Hippocampal formation (tissue), 2 donors: Measurements from ENCODE around the gene FAM168A.
"Not testable (repeated sequence)": the region's sequence is repeated elsewhere in the genome, so short reads cannot be mapped to it uniquely, and the experiment has no call there.

Experiments
- DNase-seq, 2 donors: peaks; one replicate each; lab custom pipeline; 2025; lab: John Stamatoyannopoulos, UW

The FAM168A gene

GRCh38 chr11:73519266-73519665 is 78.6 kb downstream of the FAM168A start:
- no peak for DNase-seq

GRCh38 chr11:73518195-73518594 is 79.7 kb downstream of the FAM168A start:
- no peak for DNase-seq

- no peak for DNase-seq
Measured at GRCh38 chr11:73516080-73516479, 81.8 kb downstream of the FAM168A start.

GRCh38 chr11:73513707-73514106 is 84.2 kb downstream of the FAM168A start:
- no peak for DNase-seq

DNA sequence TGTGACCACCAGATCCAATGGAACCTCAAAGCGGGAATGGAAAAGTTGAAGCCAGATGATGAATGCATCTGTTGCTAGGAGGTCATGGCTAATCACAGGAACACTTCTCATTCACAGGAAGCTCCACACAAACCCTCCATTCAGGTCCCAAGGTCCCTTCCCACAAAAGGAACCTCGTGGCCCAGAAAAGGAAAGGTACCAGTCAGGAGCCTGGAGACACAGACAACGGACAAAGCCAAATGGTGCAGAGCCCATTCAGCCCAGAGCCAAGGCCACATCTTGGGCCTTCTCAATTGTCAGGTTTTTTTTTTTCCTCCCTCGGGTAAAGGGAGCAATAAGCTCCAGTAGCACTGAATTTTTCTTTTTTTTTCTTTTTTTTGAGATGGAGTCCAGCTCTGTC is 87.0 kb downstream of the FAM168A start:
- DNase-seq = no peak

- DNase-seq = no peak
Measured at GRCh38 chr11:73510106-73510505, 87.8 kb downstream of the FAM168A start.

- DNase-seq = no peak
Measured at GRCh38 chr11:73509188-73509587, 88.7 kb downstream of the FAM168A start.

- DNase-seq = no peak
Measured at GRCh38 chr11:73508243-73509176, 89.4 kb downstream of the FAM168A start.

DNA sequence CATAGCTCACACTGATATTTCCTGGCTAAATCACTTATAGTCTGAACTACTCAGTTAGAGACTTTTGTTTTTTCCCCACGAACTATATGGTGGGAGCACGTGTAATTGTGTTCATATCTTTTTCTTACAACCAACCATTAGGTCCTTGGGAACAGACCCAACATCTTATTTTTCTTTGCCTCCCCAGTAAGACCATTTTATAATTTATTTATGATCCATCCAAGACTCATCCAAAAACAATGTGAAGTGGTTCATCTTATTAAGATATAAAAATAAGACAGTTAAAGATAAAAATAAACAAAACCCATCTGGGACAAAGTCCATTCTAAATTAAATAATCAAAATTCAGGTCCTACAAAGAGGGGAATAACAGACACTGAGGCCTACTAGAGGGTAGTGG is 90.8 kb downstream of the FAM168A start:
- no peak for DNase-seq

DNA sequence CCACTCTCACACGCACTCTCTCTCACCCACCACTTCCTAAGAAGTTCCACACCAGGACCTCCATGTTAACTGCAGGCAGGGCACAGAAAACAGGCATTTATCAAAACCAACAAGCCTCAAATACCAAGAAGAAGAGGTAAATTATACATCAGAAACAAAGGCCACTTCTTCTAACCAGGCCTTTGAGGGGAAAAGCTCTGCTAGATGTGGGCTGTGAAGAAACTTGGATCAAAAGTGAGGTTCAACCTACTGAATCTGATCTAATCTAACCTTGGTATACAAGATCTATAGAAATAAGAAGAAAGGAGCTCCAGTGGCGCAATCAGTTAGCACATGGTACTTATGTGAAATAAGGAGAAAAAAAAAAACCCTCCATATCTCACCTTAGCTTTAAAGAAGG is 91.9 kb downstream of the FAM168A start:
- no peak for DNase-seq

- DNase-seq = no peak
Measured at GRCh38 chr11:73498343-73498742, 99.6 kb downstream of the FAM168A start.

DNA sequence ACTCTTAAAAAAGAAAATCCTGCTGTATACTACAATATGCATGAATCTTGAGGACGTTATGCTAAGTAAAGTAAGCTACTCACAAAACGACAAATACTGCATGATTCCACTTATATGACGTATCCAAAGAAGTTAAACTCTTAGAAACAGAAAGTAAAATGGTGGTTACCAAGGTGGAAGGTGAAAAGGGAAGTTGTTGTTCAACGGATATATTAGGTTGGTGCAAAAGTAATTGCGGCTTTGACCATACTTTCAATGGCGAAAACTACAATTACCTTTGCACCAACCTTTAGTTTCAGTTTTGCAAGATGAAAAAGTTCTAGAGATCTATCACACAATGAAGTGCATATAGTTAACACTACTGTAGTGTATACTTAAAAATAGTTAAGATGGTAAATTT is 101.8 kb downstream of the FAM168A start:
- DNase-seq = no peak

- DNase-seq = no peak
Measured at GRCh38 chr11:73495731-73496130, 102.2 kb downstream of the FAM168A start.

DNA sequence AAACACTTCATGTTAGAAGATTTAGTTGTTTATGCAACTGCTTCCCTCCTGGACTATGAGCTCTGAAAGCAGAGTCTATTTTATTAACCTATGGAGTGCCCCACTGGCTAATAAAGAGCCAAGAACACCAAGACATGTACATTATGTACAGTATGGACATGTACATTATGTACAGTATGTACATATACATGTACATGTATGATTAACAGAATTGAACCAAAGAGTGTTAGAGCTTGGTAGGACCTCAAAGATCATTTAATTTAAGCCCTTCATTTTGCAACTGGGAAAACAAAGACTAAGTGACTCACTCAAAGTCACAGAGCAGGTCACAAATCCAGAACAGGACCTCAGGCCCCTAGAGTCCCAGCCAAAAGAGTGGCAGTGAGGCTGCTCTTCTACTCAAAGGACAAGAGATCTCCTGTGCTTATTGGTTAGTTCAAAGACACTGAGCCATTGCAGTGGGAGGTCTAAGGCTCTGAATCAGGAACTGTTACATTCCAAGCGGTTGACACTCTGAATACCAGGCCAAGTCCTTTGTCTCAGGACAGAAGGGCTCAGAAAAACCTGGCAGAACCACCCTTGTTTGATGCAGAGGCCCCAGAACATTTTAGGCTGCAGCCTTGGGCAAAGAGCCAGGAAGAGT is 103.8 kb downstream of the FAM168A start:
- peak in 1 of 2 donors; percentile 30 for DNase-seq

GRCh38 chr11:73481626-73482025 is 116.3 kb downstream of the FAM168A start:
- DNase-seq = no peak

GRCh38 chr11:73480677-73481076 is 117.2 kb downstream of the FAM168A start:
- no peak for DNase-seq

GRCh38 chr11:73478737-73479347 is 119.1 kb downstream of the FAM168A start:
- peak in 1 of 2 donors; percentile 9 for DNase-seq

GRCh38 chr11:73477518-73477917 is 120.4 kb downstream of the FAM168A start:
- DNase-seq = no peak

DNA sequence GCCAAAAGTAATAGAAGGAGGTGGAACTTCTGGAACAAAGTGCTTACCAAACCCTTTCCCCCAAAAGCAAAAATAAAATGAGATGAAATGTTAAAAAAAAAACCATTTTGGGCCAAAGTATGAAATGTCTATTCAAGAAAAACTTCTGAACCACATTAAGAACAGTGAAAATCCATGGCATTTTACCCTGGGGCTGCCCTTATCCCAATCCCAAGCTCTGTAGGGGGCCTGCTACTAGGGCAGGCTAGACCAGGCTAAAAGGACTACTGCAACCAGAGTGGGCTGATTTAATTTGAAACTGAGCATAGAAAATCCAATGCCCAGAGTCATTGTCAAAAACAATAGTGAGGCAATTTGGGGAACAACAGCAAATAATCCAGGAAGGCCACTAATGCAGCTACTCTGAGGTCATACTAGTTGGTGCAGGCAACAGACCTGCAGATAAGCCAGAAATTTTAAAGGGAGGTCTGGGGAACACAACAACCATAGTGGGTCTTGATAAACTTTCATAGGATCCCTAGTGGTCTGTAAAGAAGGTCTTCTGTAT is 122.3 kb downstream of the FAM168A start:
- no peak for DNase-seq

DNA sequence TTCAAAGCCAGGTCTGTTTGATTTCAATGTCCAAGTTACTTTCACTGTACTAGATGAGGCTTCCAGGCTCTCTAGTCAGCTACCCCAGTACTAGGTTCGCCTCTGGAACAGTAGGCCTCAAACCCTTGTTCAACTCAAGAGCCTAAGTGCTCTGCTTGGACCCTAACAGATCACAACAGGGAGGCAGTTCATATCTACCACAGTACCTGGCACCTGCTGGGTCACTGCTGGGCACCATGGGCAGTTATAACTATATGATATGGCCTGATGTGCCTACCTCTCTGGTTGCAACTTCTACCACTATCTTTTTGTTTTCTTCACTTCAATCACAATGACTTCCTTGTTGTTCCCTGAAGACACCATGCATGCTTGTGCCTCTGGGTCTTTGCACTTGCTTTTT is 124.7 kb downstream of the FAM168A start:
- no peak for DNase-seq

DNA sequence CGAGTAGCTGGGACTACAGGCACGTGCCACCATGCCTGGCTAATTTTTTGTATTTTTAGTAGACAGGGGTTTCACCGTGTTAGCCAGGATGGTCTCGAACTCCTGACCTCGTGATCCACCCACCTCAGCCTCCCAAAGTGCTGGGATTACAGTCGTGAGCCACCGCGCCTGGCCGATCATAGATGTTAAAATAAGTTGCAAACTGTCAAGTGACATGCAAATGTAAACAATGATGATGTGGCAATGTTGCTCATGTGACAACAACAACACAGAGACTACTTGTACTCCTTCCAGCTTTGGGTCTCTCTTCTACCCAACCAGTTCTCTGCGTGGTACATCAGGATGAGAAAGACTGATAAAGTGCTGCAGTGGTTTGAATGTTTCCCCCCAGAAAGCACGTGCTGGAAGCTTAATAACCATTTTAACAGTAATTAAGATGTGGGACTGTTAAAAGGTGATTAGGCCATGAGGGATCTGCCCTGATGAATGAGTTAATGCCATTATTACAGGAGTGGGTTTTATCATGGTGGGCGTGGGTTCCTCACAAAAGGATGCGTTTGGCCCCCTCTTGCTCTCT is 127.8 kb downstream of the FAM168A start:
- DNase-seq = not testable (repeated sequence)

GRCh38 chr11:73469401-73469800 is 128.5 kb downstream of the FAM168A start:
- DNase-seq = no peak
